WTC11 (cell line): ENCODE results near the gene C9orf153.

Experiments used
- ESRRA ChIP-seq: sonication (generic); formaldehyde crosslinking; IDR thresholded peaks from 2 replicates; pipeline ENCODE4 v1.8.1; 2022; ENCODE audit warnings: mild to moderate bottlenecking, missing genetic modification reagents, borderline replicate concordance
- MAX ChIP-seq: sonication (generic); formaldehyde crosslinking; IDR thresholded peaks from 2 replicates; pipeline ENCODE4 v1.8.0; 2022; ENCODE audit warnings: mild to moderate bottlenecking, missing genetic modification reagents
- NR1H2 ChIP-seq: sonication (generic); formaldehyde crosslinking; IDR thresholded peaks from 2 replicates; pipeline ENCODE4 v1.9.0; 2021; ENCODE audit warnings: mild to moderate bottlenecking, moderate library complexity, missing genetic modification reagents
- RELA ChIP-seq: sonication (generic); formaldehyde crosslinking; IDR thresholded peaks from 2 replicates; pipeline ENCODE4 v1.8.1; 2022; ENCODE audit warnings: missing genetic modification reagents, mild to moderate bottlenecking, borderline replicate concordance
- SP1 ChIP-seq: sonication (generic); formaldehyde crosslinking; conservative IDR thresholded peaks from 2 replicates; pipeline ENCODE4 v1.8.1; 2022; ENCODE audit warnings: missing genetic modification reagents
- TCF7 ChIP-seq: sonication (generic); formaldehyde crosslinking; IDR thresholded peaks from 2 replicates; pipeline ENCODE4 v1.8.0; 2022; ENCODE audit warnings: mild to moderate bottlenecking, low read depth, missing genetic modification reagents, moderate library complexity
- USF2 ChIP-seq: sonication (generic); formaldehyde crosslinking; IDR thresholded peaks from 2 replicates; pipeline ENCODE4 v1.8.1; 2023; ENCODE audit warnings: mild to moderate bottlenecking, missing genetic modification reagents, moderate library complexity
- TF ChIP-seq, protein P1 (sequence below): fragments of 200-600 bp; IDR thresholded peaks from 2 replicates; pipeline ENCODE4 v1.8.0; 2022; ENCODE audit warnings: antibody characterized with exemption
- TF ChIP-seq, protein P2 (sequence below): sonication (generic); formaldehyde crosslinking; conservative IDR thresholded peaks from 2 replicates; pipeline ENCODE4 v1.8.1; 2022; ENCODE audit warnings: mild to moderate bottlenecking, missing genetic modification reagents
- TF ChIP-seq, protein P3 (sequence below): sonication (generic); formaldehyde crosslinking; IDR thresholded peaks from 2 replicates; pipeline ENCODE4 v1.8.0; 2022; ENCODE audit warnings: missing genetic modification reagents

DNA sequence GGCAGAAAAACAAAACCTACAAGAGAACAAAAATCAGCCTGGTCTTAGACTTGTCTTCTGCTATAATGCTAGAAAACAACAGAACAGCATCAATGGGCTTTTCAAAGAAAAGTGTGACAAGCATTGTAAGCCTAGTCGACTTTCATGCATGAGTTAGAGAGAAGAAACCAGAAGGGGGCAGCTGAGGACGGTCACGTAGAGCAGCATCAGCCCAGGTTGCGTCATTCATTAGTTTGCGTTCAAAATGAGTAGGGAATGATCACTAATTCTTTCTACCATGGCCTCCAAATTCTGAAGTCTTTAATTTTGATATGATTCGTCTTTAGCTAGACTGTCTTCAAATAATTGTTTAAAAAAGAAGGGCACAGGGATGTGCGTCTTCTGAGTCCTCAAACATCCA is 27.6 kb upstream of the C9orf153 start:
- TF ChIP-seq, protein P1, sequence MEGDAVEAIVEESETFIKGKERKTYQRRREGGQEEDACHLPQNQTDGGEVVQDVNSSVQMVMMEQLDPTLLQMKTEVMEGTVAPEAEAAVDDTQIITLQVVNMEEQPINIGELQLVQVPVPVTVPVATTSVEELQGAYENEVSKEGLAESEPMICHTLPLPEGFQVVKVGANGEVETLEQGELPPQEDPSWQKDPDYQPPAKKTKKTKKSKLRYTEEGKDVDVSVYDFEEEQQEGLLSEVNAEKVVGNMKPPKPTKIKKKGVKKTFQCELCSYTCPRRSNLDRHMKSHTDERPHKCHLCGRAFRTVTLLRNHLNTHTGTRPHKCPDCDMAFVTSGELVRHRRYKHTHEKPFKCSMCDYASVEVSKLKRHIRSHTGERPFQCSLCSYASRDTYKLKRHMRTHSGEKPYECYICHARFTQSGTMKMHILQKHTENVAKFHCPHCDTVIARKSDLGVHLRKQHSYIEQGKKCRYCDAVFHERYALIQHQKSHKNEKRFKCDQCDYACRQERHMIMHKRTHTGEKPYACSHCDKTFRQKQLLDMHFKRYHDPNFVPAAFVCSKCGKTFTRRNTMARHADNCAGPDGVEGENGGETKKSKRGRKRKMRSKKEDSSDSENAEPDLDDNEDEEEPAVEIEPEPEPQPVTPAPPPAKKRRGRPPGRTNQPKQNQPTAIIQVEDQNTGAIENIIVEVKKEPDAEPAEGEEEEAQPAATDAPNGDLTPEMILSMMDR: no peak
- TF ChIP-seq MAX (CRISPR knock-in tag) (no peak), TCF7 (CRISPR knock-in tag) (no peak), USF2 (CRISPR knock-in tag) (no peak), ESRRA (CRISPR knock-in tag) (no peak), SP1 (CRISPR knock-in tag) (no peak), RELA (CRISPR knock-in tag) (no peak), NR1H2 (CRISPR knock-in tag) (no peak)
- TF ChIP-seq, protein P2, sequence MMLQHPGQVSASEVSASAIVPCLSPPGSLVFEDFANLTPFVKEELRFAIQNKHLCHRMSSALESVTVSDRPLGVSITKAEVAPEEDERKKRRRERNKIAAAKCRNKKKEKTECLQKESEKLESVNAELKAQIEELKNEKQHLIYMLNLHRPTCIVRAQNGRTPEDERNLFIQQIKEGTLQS (CRISPR knock-in tag): no peak
- TF ChIP-seq, protein P3, sequence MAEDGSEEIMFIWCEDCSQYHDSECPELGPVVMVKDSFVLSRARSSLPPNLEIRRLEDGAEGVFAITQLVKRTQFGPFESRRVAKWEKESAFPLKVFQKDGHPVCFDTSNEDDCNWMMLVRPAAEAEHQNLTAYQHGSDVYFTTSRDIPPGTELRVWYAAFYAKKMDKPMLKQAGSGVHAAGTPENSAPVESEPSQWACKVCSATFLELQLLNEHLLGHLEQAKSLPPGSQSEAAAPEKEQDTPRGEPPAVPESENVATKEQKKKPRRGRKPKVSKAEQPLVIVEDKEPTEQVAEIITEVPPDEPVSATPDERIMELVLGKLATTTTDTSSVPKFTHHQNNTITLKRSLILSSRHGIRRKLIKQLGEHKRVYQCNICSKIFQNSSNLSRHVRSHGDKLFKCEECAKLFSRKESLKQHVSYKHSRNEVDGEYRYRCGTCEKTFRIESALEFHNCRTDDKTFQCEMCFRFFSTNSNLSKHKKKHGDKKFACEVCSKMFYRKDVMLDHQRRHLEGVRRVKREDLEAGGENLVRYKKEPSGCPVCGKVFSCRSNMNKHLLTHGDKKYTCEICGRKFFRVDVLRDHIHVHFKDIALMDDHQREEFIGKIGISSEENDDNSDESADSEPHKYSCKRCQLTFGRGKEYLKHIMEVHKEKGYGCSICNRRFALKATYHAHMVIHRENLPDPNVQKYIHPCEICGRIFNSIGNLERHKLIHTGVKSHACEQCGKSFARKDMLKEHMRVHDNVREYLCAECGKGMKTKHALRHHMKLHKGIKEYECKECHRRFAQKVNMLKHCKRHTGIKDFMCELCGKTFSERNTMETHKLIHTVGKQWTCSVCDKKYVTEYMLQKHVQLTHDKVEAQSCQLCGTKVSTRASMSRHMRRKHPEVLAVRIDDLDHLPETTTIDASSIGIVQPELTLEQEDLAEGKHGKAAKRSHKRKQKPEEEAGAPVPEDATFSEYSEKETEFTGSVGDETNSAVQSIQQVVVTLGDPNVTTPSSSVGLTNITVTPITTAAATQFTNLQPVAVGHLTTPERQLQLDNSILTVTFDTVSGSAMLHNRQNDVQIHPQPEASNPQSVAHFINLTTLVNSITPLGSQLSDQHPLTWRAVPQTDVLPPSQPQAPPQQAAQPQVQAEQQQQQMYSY: no peak
